Type B pancreatic cell (in vitro differentiated cells): ENCODE data around the gene PRSS27. TPM values are rescaled to one million over a fixed set of nuclear protein-coding genes. Genes with fewer than 3 reads are reported as not detected.
"Not testable (repeated sequence)": the region's sequence is repeated elsewhere in the genome, so short reads cannot be mapped to it uniquely, and the experiment has no call there.

Experiments used
- DNase-seq: peaks from one replicate; pipeline ENCODE4 v3.0.0; 2021; ENCODE audit warnings: mixed read lengths; ENCODE audit not compliant: unreplicated experiment; ENCODE audit errors: extremely low spot score
- H3K27ac Mint-ChIP-seq: 2 replicates; pipeline ENCODE4 v1.8.0; 2021; ENCODE audit warnings: mild to moderate bottlenecking, mixed read lengths
- H3K27me3 Mint-ChIP-seq: 2 replicates; pipeline ENCODE4 v1.8.0; 2021; ENCODE audit warnings: mixed read lengths
- H3K36me3 Mint-ChIP-seq: 2 replicates; pipeline ENCODE4 v1.8.0; 2021; ENCODE audit warnings: mixed read lengths
- H3K4me1 Mint-ChIP-seq: one replicate; pipeline ENCODE4 v1.8.0; 2021; ENCODE audit warnings: mixed read lengths; ENCODE audit not compliant: unreplicated experiment
- H3K4me3 Mint-ChIP-seq: 2 replicates; pipeline ENCODE4 v1.8.0; 2021; ENCODE audit warnings: mild to moderate bottlenecking, mixed read lengths
- H3K9me3 Mint-ChIP-seq: 2 replicates; pipeline ENCODE4 v1.8.0; 2021; ENCODE audit warnings: mixed read lengths
- CTCF ChIP-seq: fragments of 200-600 bp; sonication (generic); conservative IDR thresholded peaks from 2 replicates; pipeline ENCODE4 v1.5.0; 2021; ENCODE audit warnings: antibody characterized with exemption, mild to moderate bottlenecking
- total RNA-seq: library from RNA; stranded (reverse); gene quantifications from 2 replicates; pipeline ENCODE4 v1.2.1, GENCODE V29; 2021; ENCODE audit warnings: low replicate concordance

Gene PRSS27
- total RNA-seq, 1 donor from 2014 or later, result 19.0 TPM

GRCh38 chr16:2698965-2699750 is 20.9 kb downstream of the PRSS27 start:
- H3K9me3 Mint-ChIP-seq, result no peaks in the 10 kb centered on the region
- no peaks in the 10 kb centered on the region for H3K27me3 Mint-ChIP-seq
- TF ChIP-seq CTCF, result no peak
- H3K4me1 Mint-ChIP-seq, result no peaks in the 10 kb centered on the region
- no peak overlapping the region for H3K4me3 Mint-ChIP-seq
- no peak overlapping the region for H3K27ac Mint-ChIP-seq
- no peak for DNase-seq
- no peaks in the 10 kb centered on the region for H3K36me3 Mint-ChIP-seq

DNA sequence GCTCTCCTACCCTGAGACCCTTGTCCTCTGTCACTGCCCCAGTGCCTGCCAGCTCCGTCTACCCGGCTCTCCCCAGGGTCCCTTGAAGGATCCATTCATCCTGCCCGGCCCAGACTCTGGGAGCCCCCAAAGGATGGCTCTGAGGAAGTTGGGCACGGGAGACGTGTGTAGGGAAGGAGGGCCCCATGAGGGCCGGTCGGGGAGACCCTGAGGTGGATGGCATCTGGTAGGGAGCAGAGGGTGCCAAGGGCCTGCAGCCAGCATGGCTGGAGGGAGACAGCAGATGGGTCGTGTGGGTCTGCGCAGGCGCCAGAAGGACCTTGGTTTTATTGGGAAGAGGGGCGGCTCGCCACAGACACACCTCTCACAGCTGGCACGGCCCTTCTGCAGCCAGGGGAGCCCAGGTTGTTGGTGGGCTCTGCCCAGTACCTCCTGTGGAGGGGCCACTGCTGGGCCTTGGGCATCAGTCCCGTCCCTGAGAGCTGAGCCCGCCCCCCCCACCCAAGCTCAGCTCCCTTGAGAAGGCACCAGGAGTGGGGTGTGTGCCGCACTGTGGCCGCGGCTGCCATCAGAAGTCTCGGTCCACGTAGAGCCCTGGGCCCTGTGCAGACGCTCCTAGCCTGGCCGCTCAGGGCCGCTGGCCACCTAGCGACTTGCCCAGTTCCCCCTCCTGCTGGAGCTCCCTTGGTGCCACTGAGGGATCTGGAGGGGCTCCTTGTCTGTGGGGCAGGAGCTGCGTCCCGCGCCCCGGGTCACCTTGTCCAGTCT is 21.7 kb downstream of the PRSS27 start:
- no peaks in the 10 kb centered on the region for H3K27me3 Mint-ChIP-seq
- DNase-seq, result no peak
- H3K9me3 Mint-ChIP-seq, result no peaks in the 10 kb centered on the region
- H3K4me3 Mint-ChIP-seq, result no peak overlapping the region
- H3K27ac Mint-ChIP-seq, result no peak overlapping the region
- H3K36me3 Mint-ChIP-seq, result no peaks in the 10 kb centered on the region
- H3K4me1 Mint-ChIP-seq, result no peaks in the 10 kb centered on the region
- no peak for TF ChIP-seq CTCF

DNA sequence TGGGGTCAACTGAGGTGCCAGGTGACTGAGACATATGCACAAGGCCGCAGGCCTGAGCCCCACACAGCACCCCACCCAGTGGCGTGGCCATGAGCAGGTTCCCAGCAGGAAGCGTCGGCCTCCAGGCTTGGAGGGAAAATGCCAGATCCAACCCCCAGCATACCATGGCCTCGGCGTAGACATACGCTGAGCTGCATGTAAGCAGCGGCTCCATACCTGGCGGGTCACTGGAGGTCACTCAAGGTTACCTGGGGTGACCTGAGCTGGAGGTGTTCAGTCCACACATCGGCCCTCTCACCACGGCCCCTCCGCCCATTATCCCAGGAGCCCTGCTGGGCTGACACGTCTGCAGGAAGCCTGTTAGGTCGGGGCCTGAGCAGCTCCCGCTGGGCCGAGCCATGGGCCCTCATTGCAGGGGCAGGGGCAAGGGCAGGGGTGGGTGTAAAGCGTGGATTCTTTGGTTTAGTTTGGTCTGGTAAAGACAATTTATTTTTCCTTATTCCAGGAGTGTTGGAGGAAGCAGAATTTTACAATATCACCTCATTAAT is 22.5 kb downstream of the PRSS27 start:
- no peaks in the 10 kb centered on the region for H3K9me3 Mint-ChIP-seq
- H3K27ac Mint-ChIP-seq, result no peak overlapping the region
- no peaks in the 10 kb centered on the region for H3K4me1 Mint-ChIP-seq
- DNase-seq, result no peak
- no peaks in the 10 kb centered on the region for H3K27me3 Mint-ChIP-seq
- no peak overlapping the region for H3K4me3 Mint-ChIP-seq
- no peak for TF ChIP-seq CTCF
- no peaks in the 10 kb centered on the region for H3K36me3 Mint-ChIP-seq

DNA sequence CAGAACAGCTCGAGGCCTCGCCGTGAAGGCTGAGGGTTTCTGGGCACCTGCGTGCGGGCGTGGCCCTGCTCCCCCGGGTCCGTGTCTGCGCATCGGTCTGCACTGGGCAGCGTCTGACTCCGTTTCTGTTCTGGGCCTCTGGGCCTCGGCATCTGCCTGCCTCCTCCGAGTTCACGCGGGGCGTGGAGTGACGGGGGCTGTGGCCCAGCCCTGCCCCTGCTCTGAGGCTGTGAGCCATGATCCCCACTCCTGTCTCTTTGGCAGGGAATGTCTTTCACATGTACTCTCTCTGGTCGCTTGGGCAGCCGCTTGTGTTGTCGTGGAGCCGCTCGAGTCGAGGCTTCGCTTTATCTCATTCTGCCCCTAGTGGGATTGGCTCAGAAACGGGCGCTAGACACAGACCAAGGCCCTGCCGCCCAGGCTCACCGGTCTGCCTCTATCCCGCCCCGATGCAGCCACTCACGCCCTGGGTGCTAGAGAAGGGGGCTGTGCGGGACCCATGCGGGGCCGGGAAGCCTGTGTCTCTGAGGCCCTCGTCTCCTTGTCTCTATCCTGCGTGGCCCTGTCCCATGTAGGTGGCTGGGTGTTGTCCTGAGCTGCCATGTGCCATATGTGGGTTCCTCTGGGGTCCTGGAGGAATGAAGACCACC is 23.3 kb downstream of the PRSS27 start:
- H3K36me3 Mint-ChIP-seq, H3K27me3 Mint-ChIP-seq, H3K9me3 Mint-ChIP-seq, DNase-seq, H3K4me1 Mint-ChIP-seq, H3K27ac Mint-ChIP-seq, H3K4me3 Mint-ChIP-seq: not testable (repeated sequence)

- DNase-seq, result no peak
- no peaks in the 10 kb centered on the region for H3K36me3 Mint-ChIP-seq
- H3K4me3 Mint-ChIP-seq, result no peak overlapping the region
- H3K9me3 Mint-ChIP-seq, result no peaks in the 10 kb centered on the region
- no peaks in the 10 kb centered on the region for H3K27me3 Mint-ChIP-seq
- H3K4me1 Mint-ChIP-seq, result no peaks in the 10 kb centered on the region
- H3K27ac Mint-ChIP-seq, result peak overlapping the region; percentile 64
- TF ChIP-seq CTCF, result no peak
Observed at GRCh38 chr16:2692948-2693651, 26.9 kb downstream of the PRSS27 start.
